ENCODE results near the gene PPP2R5C.

The PPP2R5C gene

DNA sequence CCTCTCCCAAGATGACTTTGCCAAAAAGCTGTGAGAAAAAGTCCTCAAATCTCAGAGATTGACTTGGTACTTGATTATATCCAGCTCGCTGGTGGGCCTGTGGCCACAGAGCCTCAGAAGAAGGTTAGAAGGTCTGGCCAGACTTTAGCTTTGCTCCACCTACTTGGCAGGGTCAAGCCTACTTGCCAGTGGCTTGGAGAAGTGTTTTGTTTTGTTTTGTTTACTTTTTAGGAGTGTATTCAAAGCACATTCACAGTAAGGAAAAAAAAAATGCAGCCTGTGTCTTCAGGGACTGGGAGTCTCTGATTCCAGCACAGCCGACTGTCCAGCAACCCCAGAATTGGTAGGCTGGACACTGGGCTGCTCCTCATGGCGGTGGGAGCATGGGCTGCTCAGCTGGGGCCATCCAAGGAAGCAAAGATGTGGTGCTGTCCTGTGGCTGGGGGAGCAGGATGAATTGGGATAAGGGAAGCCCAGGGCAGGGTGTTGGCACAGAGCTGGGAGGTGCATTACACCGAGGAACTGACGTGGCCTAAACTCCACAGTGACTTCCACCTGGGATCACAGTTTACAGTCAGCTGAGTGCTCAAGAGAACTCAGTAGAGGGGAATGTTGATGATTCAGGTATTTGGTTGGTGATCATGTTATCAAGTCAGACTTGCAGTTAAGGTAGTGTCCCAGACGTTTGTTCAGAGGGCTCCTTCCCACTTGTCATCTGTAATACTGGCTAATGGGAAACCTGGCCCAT lies 73.5 kb downstream of the PPP2R5C start:
- Histone ChIP-seq H3K4me1 (ENCODE audit: insufficient read depth, low read length) (no peaks in the 10 kb centered on the region), H3K36me3 (ENCODE audit: insufficient read depth, low read length) (no peaks in the 10 kb centered on the region; the same call in 1 of the 2 replicates)

DNA sequence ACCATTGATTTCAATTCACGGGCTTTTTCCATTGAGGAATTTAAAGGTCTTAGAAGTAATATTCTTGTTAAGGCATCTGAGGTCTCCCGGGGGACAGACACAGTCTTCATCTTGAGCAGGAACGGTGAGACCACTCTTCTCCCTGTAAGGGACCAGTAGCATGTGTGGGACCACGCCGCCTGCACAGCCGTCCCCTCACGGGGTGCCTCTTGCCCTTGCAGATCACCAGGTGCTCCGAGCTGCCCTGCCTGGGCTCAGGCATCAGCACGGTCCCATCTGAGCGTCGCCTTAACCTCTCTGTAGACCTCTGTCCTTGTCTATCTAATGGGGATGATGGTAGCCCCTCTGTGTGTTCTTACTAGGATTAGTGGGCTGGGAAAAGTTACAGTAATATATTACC lies 74.1 kb downstream of the PPP2R5C start:
- Histone ChIP-seq H3K4me1 (ENCODE audit: insufficient read depth, low read length) (no peaks in the 10 kb centered on the region), H3K36me3 (ENCODE audit: insufficient read depth, low read length) (no peaks in the 10 kb centered on the region), H3K9ac (ENCODE audit: low read depth, low read length) (no peak overlapping the region), H3K9me3 (ENCODE audit: insufficient read depth, low read depth, low read length) (no peaks in the 10 kb centered on the region), H3K27ac (ENCODE audit: low read depth, low read length) (no peak overlapping the region), H3K4me3 (ENCODE audit: low read length) (no peak overlapping the region), H3K27me3 (ENCODE audit: insufficient read depth, low read length) (no peaks in the 10 kb centered on the region)
- 95% methylated on average over 11 of the region's 11 CpGs for WGBS

More for the DNA sequence above, 73.5 kb downstream of the PPP2R5C start:
- H3K9ac ChIP-seq (ENCODE audit: low read depth, low read length): no peak overlapping the region
- 91% methylated on average over 6 of the region's 6 CpGs for WGBS
- H3K27me3 ChIP-seq (ENCODE audit: insufficient read depth, low read length): no peaks in the 10 kb centered on the region
- H3K27ac ChIP-seq (ENCODE audit: low read depth, low read length): no peak overlapping the region
- H3K9me3 ChIP-seq (ENCODE audit: insufficient read depth, low read depth, low read length): no peaks in the 10 kb centered on the region
- H3K4me3 ChIP-seq (ENCODE audit: low read length): no peak overlapping the region

DNA sequence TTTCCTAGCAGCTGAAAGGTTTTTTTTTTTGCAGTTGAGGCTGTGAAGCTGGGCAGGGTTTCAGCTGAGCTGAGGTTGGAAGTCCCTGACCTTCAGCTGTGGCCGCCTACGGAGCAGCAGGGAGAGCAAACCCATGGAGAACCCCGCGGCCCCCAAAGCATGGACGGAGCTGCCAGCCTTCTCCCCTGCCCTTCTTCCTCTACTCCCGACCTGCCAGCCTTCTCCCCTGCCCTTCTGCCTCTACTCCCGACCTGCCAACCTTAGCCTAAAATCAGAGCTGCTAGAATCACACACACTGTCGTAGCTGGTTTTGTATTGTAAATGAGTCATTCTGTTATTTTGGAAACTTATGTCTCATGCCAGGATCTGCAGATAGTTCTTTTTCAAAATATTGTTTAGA lies 74.6 kb downstream of the PPP2R5C start:
- 92% methylated on average over 8 of the region's 8 CpGs for WGBS

DNA sequence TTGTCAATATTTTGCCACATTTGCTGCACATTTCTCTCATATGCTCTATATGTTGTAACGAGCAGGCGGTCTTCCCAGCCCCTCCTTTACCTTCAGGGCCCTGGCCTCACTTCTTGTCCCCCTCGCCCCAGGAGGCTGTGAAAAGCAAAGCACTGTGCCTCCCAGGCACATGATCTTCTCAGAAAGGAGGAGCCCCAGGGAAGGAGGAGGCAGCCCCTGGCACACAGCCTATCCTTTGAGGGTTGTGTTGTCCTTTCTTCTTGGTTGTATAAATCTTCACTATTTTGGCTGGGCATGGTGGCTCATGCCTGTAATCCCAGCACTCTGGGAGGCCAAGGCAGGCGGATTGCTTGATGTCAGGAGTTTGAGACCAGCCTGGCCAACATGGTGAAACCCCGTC lies 77.0 kb downstream of the PPP2R5C start:
- no peaks in the 10 kb centered on the region for H3K36me3 ChIP-seq (ENCODE audit: insufficient read depth, low read length)
- no peaks in the 10 kb centered on the region for H3K27me3 ChIP-seq (ENCODE audit: insufficient read depth, low read length)
- no peak overlapping the region for H3K27ac ChIP-seq (ENCODE audit: low read depth, low read length)
- no peak overlapping the region; the same call in 1 of the 2 replicates for H3K9ac ChIP-seq (ENCODE audit: low read depth, low read length)
- H3K4me1 ChIP-seq (ENCODE audit: insufficient read depth, low read length): no peaks in the 10 kb centered on the region
- 91% methylated on average over 4 of the region's 5 CpGs for WGBS
- no peaks in the 10 kb centered on the region for H3K9me3 ChIP-seq (ENCODE audit: insufficient read depth, low read depth, low read length)
- H3K4me3 ChIP-seq (ENCODE audit: low read length): no peak overlapping the region

More for the DNA sequence above, 74.6 kb downstream of the PPP2R5C start:
- H3K4me1 ChIP-seq (ENCODE audit: insufficient read depth, low read length): no peaks in the 10 kb centered on the region
- H3K4me3 ChIP-seq (ENCODE audit: low read length): no peak overlapping the region
- H3K9me3 ChIP-seq (ENCODE audit: insufficient read depth, low read depth, low read length): no peaks in the 10 kb centered on the region
- no peak overlapping the region for H3K9ac ChIP-seq (ENCODE audit: low read depth, low read length)
- no peaks in the 10 kb centered on the region for H3K36me3 ChIP-seq (ENCODE audit: insufficient read depth, low read length)
- H3K27ac ChIP-seq (ENCODE audit: low read depth, low read length): no peak overlapping the region
- no peaks in the 10 kb centered on the region for H3K27me3 ChIP-seq (ENCODE audit: insufficient read depth, low read length)

DNA sequence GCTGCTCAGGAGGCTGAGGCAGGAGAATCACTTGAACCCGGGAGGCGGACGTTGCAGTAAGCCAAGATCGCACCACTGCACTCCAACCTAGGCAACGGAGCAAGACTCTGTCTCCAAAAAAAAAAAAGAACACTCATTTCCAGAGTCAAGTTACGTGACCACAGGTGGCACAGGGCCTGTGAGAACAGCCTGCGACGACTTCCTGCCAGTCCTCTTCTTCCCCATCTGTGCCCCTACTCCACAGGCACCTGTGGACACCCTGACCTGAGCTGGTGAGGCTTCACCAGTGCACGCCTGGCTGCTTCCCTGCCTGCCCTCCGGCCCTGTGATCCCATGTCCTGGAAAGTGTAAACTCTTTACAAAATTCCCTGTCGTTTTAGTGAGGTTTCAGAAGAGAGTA lies 77.7 kb downstream of the PPP2R5C start:
- Histone ChIP-seq H3K9ac (ENCODE audit: low read depth, low read length) (no peak overlapping the region), H3K4me3 (ENCODE audit: low read length) (no peak overlapping the region), H3K9me3 (ENCODE audit: insufficient read depth, low read depth, low read length) (no peaks in the 10 kb centered on the region), H3K27me3 (ENCODE audit: insufficient read depth, low read length) (no peaks in the 10 kb centered on the region), H3K27ac (ENCODE audit: low read depth, low read length) (no peak overlapping the region), H3K36me3 (ENCODE audit: insufficient read depth, low read length) (no peaks in the 10 kb centered on the region), H3K4me1 (ENCODE audit: insufficient read depth, low read length) (no peaks in the 10 kb centered on the region)
- WGBS: 90% methylated on average over 10 of the region's 11 CpGs

DNA sequence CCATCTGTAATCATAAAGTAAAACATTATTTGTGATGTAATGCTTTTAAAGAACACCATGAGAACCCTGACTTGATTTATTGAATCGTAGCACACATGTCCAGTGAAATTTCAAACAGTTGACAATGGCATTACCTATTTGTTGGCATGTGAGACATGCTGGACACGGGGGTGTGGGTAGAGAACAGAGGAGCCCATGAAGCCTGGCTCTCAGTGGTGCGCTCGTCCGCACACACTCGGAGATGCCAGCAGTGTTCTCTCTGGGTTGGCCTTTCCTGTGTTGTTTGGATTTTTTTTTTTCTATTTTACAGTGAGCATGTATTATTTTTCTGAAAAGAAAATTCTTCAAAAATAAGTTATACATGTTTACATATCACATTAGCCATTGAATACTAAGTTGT lies 78.2 kb downstream of the PPP2R5C start:
- H3K9ac ChIP-seq (ENCODE audit: low read depth, low read length): no peak overlapping the region
- H3K27me3 ChIP-seq (ENCODE audit: insufficient read depth, low read length): no peaks in the 10 kb centered on the region
- no peaks in the 10 kb centered on the region for H3K9me3 ChIP-seq (ENCODE audit: insufficient read depth, low read depth, low read length)
- 96% methylated on average over 6 of the region's 6 CpGs for WGBS
- H3K36me3 ChIP-seq (ENCODE audit: insufficient read depth, low read length): no peaks in the 10 kb centered on the region
- no peak overlapping the region for H3K27ac ChIP-seq (ENCODE audit: low read depth, low read length)
- no peaks in the 10 kb centered on the region for H3K4me1 ChIP-seq (ENCODE audit: insufficient read depth, low read length)
- no peak overlapping the region for H3K4me3 ChIP-seq (ENCODE audit: low read length)

DNA sequence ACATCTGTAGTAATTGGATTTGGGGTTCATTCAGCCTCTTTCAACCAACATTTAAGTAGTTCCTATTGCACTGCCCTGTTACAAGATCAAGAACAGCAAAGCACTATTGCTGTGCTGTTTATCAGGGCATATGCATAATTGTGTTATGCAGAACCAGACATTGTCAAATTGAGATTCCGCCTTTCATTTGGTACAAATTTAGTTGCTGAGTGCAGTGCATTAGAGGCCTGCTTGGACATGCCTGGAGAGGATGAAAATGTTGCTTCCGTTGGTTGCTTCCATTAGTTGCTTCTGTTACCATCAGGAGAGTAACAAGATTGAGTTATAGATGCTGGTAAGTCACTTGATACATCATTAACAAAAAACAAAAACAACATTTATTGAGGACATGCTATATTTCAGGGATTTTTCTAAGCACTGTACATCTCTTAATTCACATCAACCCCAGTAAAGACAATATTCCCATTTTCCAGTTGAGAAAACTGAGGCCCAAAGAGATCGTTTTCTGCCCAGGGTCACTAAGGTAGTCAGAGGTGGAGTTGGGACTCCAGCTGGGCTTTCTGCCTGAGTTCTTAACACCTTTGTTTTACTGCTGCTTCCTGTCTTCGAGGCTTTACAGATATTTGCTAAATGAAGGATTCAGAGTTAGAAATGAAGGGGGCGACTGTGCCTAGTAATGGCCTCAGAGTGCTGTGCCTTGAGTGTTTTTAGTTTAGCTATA lies 79.3 kb downstream of the PPP2R5C start:
- H3K9me3 ChIP-seq (ENCODE audit: insufficient read depth, low read depth, low read length): no peaks in the 10 kb centered on the region
- no peak overlapping the region for H3K27ac ChIP-seq (ENCODE audit: low read depth, low read length)
- WGBS: 87% methylated on average over 5 of the region's 5 CpGs
- no peak overlapping the region for H3K9ac ChIP-seq (ENCODE audit: low read depth, low read length)
- no peaks in the 10 kb centered on the region for H3K27me3 ChIP-seq (ENCODE audit: insufficient read depth, low read length)
- H3K36me3 ChIP-seq (ENCODE audit: insufficient read depth, low read length): no peaks in the 10 kb centered on the region
- peaks cover 6% of the 10 kb centered on the region; the same call in 1 of the 2 replicates for H3K4me1 ChIP-seq (ENCODE audit: insufficient read depth, low read length)
- no peak overlapping the region for H3K4me3 ChIP-seq (ENCODE audit: low read length)

DNA sequence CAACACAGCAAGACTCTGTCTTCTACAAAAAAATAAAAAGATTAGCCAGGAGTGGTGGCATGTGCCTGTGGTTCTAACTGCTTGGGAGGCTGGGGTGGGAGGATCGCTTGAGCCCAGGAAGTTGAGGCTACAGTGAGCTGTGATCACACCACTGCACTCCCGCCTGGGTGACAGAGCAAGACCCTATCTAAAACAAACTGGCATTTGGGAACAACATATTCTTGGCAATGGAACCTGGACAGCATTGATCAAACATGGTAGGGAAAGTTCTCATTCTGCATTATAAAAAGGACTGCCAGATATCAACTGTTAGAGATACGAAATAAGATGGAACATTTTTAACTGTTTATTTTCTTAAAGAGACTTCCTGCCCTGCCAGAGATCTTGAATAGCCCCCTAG lies 81.5 kb downstream of the PPP2R5C start:
- Histone ChIP-seq H3K4me1 (ENCODE audit: insufficient read depth, low read length) (peaks cover 10% of the 10 kb centered on the region; the same call in 1 of the 2 replicates), H3K27ac (ENCODE audit: low read depth, low read length) (no peak overlapping the region)

DNA sequence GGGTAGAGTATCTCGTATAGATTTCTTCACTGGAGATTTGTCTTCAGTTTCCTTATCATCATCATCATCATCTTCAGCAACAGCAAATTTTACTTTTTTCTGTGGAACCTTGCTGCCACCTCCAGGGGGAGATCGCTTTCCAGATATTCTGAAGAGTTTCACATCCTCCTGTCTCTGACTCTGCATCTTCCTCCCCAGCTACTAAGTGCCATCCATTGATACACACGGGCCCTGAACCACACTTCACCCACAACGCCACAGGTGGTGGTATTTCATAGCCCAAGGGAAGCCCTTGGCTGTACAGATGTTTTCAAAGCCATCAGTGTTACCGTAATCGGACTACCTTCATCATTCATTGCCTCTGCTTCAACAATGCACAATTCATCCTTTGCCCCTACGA lies 82.2 kb downstream of the PPP2R5C start:
- 84% methylated on average over 6 of the region's 7 CpGs for WGBS
- H3K4me3 ChIP-seq (ENCODE audit: low read length): no peak overlapping the region
- H3K36me3 ChIP-seq (ENCODE audit: insufficient read depth, low read length): no peaks in the 10 kb centered on the region
- H3K9ac ChIP-seq (ENCODE audit: low read depth, low read length): no peak overlapping the region
- H3K27me3 ChIP-seq (ENCODE audit: insufficient read depth, low read length): no peaks in the 10 kb centered on the region
- H3K27ac ChIP-seq (ENCODE audit: low read depth, low read length): no peak overlapping the region
- peaks cover 10% of the 10 kb centered on the region; the same call in 1 of the 2 replicates for H3K4me1 ChIP-seq (ENCODE audit: insufficient read depth, low read length)
- H3K9me3 ChIP-seq (ENCODE audit: insufficient read depth, low read depth, low read length): no peaks in the 10 kb centered on the region

More for the DNA sequence above, 81.5 kb downstream of the PPP2R5C start:
- no peak overlapping the region for H3K4me3 ChIP-seq (ENCODE audit: low read length)
- H3K36me3 ChIP-seq (ENCODE audit: insufficient read depth, low read length): no peaks in the 10 kb centered on the region
- H3K9ac ChIP-seq (ENCODE audit: low read depth, low read length): no peak overlapping the region
- WGBS: 92% methylated on average over 3 of the region's 3 CpGs
- H3K9me3 ChIP-seq (ENCODE audit: insufficient read depth, low read depth, low read length): no peaks in the 10 kb centered on the region
- H3K27me3 ChIP-seq (ENCODE audit: insufficient read depth, low read length): no peaks in the 10 kb centered on the region

DNA sequence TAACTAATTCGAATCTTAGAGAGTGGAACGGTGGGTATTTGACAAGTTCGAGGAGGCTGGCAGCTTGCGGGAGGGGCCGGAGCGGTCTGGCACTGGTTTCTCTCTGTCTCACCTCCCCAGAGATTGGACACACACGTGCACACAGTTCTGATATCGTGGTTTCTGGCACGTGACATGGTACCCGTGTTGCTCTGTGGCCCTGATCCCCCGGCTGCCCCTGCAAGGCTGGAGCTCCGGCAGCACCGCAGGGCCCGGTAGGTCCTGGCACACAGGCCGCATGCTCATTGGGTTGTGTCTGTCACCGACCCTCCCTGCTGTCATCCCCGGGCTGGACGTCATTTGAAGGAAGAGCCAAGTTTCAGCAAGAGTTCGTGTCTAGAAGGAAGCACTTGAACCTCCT lies 82.7 kb downstream of the PPP2R5C start:
- Histone ChIP-seq H3K4me1 (ENCODE audit: insufficient read depth, low read length) (peaks cover 10% of the 10 kb centered on the region; the same call in 1 of the 2 replicates), H3K4me3 (ENCODE audit: low read length) (no peak overlapping the region), H3K27me3 (ENCODE audit: insufficient read depth, low read length) (no peaks in the 10 kb centered on the region), H3K27ac (ENCODE audit: low read depth, low read length) (no peak overlapping the region), H3K36me3 (ENCODE audit: insufficient read depth, low read length) (no peaks in the 10 kb centered on the region), H3K9me3 (ENCODE audit: insufficient read depth, low read depth, low read length) (no peaks in the 10 kb centered on the region), H3K9ac (ENCODE audit: low read depth, low read length) (no peak overlapping the region)
- 95% methylated on average over 19 of the region's 19 CpGs for WGBS

DNA sequence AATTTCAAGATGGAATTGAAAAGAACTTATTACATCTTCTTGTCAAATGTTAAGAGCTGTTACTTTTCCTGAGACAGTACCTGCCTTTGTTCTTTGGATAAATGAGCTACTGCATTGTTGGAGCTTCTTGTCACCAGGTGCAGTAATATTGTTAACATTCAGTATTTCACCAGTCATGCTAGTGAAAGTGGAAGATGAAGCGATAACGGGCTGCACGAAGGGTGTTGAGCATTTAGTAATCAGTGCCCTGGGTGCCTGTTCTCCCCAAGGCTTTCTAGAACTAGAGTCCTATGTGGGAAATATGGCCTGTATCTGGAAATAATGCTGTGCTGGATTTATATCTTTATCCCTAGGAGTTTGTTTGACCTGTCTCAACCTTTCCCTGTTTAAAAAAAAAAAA lies 83.2 kb downstream of the PPP2R5C start:
- Histone ChIP-seq H3K27ac (ENCODE audit: low read depth, low read length) (no peak overlapping the region), H3K27me3 (ENCODE audit: insufficient read depth, low read length) (no peaks in the 10 kb centered on the region), H3K4me1 (ENCODE audit: insufficient read depth, low read length) (peaks cover 10% of the 10 kb centered on the region; the same call in 1 of the 2 replicates), H3K9ac (ENCODE audit: low read depth, low read length) (no peak overlapping the region), H3K36me3 (ENCODE audit: insufficient read depth, low read length) (no peaks in the 10 kb centered on the region), H3K4me3 (ENCODE audit: low read length) (no peak overlapping the region), H3K9me3 (ENCODE audit: insufficient read depth, low read depth, low read length) (no peaks in the 10 kb centered on the region)
- WGBS: 93% methylated on average over 3 of the region's 3 CpGs

Measured in HUES64 (cell line).